ENCODE data around the gene UBE3C.

Gene UBE3C

DNA sequence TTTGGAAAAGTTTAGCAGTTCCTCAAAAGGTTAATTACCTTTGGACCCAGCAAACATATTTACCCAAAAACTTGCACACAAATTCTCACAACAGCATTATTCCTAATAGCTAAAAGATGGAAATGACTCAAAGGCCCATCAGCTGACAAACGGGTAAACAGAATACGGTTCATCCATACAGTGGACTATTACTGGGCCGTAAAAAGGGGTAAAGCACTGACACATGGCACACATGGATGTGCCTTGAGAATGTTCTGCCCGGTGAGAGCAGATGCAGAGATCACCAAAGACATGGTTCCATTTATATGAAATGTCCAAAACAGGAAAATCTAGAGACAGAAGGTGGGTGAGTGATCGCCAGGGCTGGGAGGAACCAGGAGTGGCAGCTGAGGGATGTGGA lies 102.9 kb downstream of the UBE3C start:
- no peak overlapping the region for H3K4me2 ChIP-seq (ENCODE audit: low read length)
- H3K4me3 ChIP-seq (ENCODE audit: low read length), result no peak overlapping the region
- no peak overlapping the region for H3K27ac ChIP-seq (ENCODE audit: low read depth, low read length)
- H2BK5ac ChIP-seq (ENCODE audit: low read length), result no peak overlapping the region
- no peaks in the 10 kb centered on the region for H3K4me1 ChIP-seq (ENCODE audit: control insufficient read depth, low read depth, low read length)
- no peak overlapping the region for H4K5ac ChIP-seq (ENCODE audit: low read length)
- no peaks in the 10 kb centered on the region for H3K27me3 ChIP-seq (ENCODE audit: insufficient read depth, low read length, poor library complexity)
- peaks cover 7% of the 10 kb centered on the region for H3K79me1 ChIP-seq (ENCODE audit: low read length)
- no peaks in the 10 kb centered on the region for H3K79me2 ChIP-seq (ENCODE audit: control insufficient read depth, insufficient read depth, low read length)
- no CpG with 5 or more reads among the region's 5 CpGs for WGBS (ENCODE audit: extremely low coverage, insufficient coverage, low lambda C conversion rate)
- H4K8ac ChIP-seq (ENCODE audit: low read depth, low read length), result no peak overlapping the region
- H3K9ac ChIP-seq (ENCODE audit: low read length), result no peak overlapping the region
- no peak overlapping the region for H2BK15ac ChIP-seq (replicated peaks; ENCODE audit: low read depth)
- no peak for DNase-seq
- H3K4ac ChIP-seq (ENCODE audit: low read depth, low read length), result no peak overlapping the region
- no peak overlapping the region for H2AK5ac ChIP-seq (ENCODE audit: low read length)
- H3K56ac ChIP-seq (ENCODE audit: low read length), result no peak overlapping the region
- H3K36me3 ChIP-seq (ENCODE audit: control insufficient read depth, insufficient read depth, low read length), result peaks cover 2% of the 10 kb centered on the region
- H2BK120ac ChIP-seq (ENCODE audit: low read depth, low read length), result no peak overlapping the region
- no peak overlapping the region for H3K18ac ChIP-seq (ENCODE audit: low read length)
- H3K23ac ChIP-seq (ENCODE audit: low read length), result no peak overlapping the region

DNA sequence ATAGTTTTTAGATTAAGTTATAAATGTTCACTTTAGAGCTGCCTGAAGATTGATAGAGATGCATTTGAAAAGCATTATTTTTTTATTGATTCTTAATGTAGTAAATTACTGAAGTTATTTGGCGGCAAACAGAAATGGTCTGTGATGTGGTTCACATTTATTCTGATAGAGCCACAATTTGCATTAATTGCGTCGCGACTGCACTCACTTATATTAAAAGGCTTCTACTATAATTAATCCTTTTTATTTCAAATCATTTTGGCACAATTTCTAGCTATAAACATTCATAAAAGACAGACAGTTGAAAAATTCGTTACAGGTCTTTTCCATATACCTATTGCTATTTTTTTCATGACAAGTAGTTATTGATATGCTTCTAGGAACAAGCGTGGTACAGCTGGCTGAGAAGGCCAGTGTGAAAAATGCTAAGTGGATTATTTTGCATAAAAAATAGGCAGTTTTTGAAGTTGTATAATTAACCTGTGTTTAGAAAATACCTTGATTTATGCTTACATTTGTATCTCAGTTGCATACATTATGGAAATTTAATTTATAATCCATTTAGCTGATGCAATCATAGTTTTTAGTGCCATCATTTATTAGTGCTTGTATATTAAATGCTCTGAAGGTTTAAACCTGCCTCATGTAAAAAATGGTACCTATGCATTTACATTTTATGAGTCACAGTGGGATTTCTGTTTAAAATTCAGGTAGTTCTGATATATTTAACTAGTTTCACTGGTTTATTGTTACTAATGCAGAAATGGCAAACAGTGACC lies 106.0 kb downstream of the UBE3C start:
- H3K36me3 ChIP-seq (ENCODE audit: control insufficient read depth, insufficient read depth, low read length), result peaks cover 3% of the 10 kb centered on the region
- H3K79me1 ChIP-seq (ENCODE audit: low read length), result peaks cover 7% of the 10 kb centered on the region
- no peak overlapping the region for H2BK5ac ChIP-seq (ENCODE audit: low read length)
- no peak overlapping the region for H2BK120ac ChIP-seq (ENCODE audit: low read depth, low read length)
- no peak overlapping the region for H3K4me3 ChIP-seq (ENCODE audit: low read length)
- no peak overlapping the region for H3K4ac ChIP-seq (ENCODE audit: low read depth, low read length)
- H3K18ac ChIP-seq (ENCODE audit: low read length), result no peak overlapping the region
- no peak overlapping the region for H3K4me2 ChIP-seq (ENCODE audit: low read length)
- no peak overlapping the region for H4K8ac ChIP-seq (ENCODE audit: low read depth, low read length)
- no peak overlapping the region for H2AK5ac ChIP-seq (ENCODE audit: low read length)
- H4K5ac ChIP-seq (ENCODE audit: low read length), result no peak overlapping the region
- 100% methylated on average over 3 of the region's 6 CpGs for WGBS (ENCODE audit: extremely low coverage, insufficient coverage, low lambda C conversion rate)
- H3K4me1 ChIP-seq (ENCODE audit: control insufficient read depth, low read depth, low read length), result no peaks in the 10 kb centered on the region
- H3K23ac ChIP-seq (ENCODE audit: low read length), result no peak overlapping the region
- no peak overlapping the region for H3K27ac ChIP-seq (ENCODE audit: low read depth, low read length)
- no peaks in the 10 kb centered on the region for H3K27me3 ChIP-seq (ENCODE audit: insufficient read depth, low read length, poor library complexity)
- H3K9ac ChIP-seq (ENCODE audit: low read length), result no peak overlapping the region
- DNase-seq, result no peak
- no peak overlapping the region for H3K56ac ChIP-seq (ENCODE audit: low read length)
- no peak overlapping the region for H2BK15ac ChIP-seq (replicated peaks; ENCODE audit: low read depth)
- H3K79me2 ChIP-seq (ENCODE audit: control insufficient read depth, insufficient read depth, low read length), result no peaks in the 10 kb centered on the region

- Histone ChIP-seq H4K5ac (ENCODE audit: low read length) (no peak overlapping the region), H3K18ac (ENCODE audit: low read length) (no peak overlapping the region), H3K27ac (ENCODE audit: low read depth, low read length) (no peak overlapping the region), H3K4me3 (ENCODE audit: low read length) (no peak overlapping the region), H3K79me1 (ENCODE audit: low read length) (peaks cover 3% of the 10 kb centered on the region), H2BK120ac (ENCODE audit: low read depth, low read length) (no peak overlapping the region), H2AK5ac (ENCODE audit: low read length) (no peak overlapping the region), H3K36me3 (ENCODE audit: control insufficient read depth, insufficient read depth, low read length) (peaks cover 3% of the 10 kb centered on the region), H3K9ac (ENCODE audit: low read length) (no peak overlapping the region), H3K56ac (ENCODE audit: low read length) (no peak overlapping the region), H4K8ac (ENCODE audit: low read depth, low read length) (no peak overlapping the region), H3K27me3 (ENCODE audit: insufficient read depth, low read length, poor library complexity) (no peaks in the 10 kb centered on the region), H3K4me2 (ENCODE audit: low read length) (no peak overlapping the region), H3K23ac (ENCODE audit: low read length) (no peak overlapping the region), H2BK15ac (replicated peaks; ENCODE audit: low read depth) (no peak overlapping the region), H3K79me2 (ENCODE audit: control insufficient read depth, insufficient read depth, low read length) (no peaks in the 10 kb centered on the region), H3K4me1 (ENCODE audit: control insufficient read depth, low read depth, low read length) (no peaks in the 10 kb centered on the region), H2BK5ac (ENCODE audit: low read length) (no peak overlapping the region), H3K4ac (ENCODE audit: low read depth, low read length) (no peak overlapping the region)
- no peak for DNase-seq
- no CpG with 5 or more reads among the region's 8 CpGs for WGBS (ENCODE audit: extremely low coverage, insufficient coverage, low lambda C conversion rate)
Measured at GRCh38 chr7:157246052-157246451, 107.3 kb downstream of the UBE3C start.

DNA sequence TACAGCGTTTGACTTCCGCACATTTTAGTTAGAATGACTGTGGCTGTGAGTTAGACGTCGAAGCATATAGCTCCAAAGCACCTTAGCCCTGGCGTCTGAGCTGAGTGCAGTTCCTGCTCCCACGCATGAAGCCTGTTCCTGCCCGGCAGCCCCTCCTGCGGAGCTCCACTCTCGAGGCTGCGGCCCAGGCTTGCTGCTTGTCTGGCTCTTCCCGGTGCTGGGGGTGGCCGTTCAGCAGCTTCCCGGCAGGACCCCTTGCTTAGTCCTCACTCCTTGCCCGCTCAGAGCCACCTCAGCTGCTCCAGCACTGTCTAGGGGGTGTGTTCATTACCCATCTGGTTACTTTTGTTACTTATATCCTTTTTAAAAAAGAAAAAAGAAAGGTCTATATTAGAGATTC lies 109.9 kb downstream of the UBE3C start:
- Histone ChIP-seq H3K79me1 (ENCODE audit: low read length) (peaks cover 2% of the 10 kb centered on the region), H2BK120ac (ENCODE audit: low read depth, low read length) (no peak overlapping the region), H3K27ac (ENCODE audit: low read depth, low read length) (no peak overlapping the region), H2BK15ac (replicated peaks; ENCODE audit: low read depth) (no peak overlapping the region), H3K79me2 (ENCODE audit: control insufficient read depth, insufficient read depth, low read length) (no peaks in the 10 kb centered on the region), H3K4me1 (ENCODE audit: control insufficient read depth, low read depth, low read length) (no peaks in the 10 kb centered on the region), H3K9ac (ENCODE audit: low read length) (no peak overlapping the region), H3K36me3 (ENCODE audit: control insufficient read depth, insufficient read depth, low read length) (peaks cover 3% of the 10 kb centered on the region), H3K27me3 (ENCODE audit: insufficient read depth, low read length, poor library complexity) (no peaks in the 10 kb centered on the region), H4K5ac (ENCODE audit: low read length) (no peak overlapping the region), H4K8ac (ENCODE audit: low read depth, low read length) (no peak overlapping the region), H2BK5ac (ENCODE audit: low read length) (no peak overlapping the region), H3K4ac (ENCODE audit: low read depth, low read length) (no peak overlapping the region), H3K56ac (ENCODE audit: low read length) (no peak overlapping the region), H3K23ac (ENCODE audit: low read length) (no peak overlapping the region), H2AK5ac (ENCODE audit: low read length) (no peak overlapping the region), H3K18ac (ENCODE audit: low read length) (no peak overlapping the region), H3K4me2 (ENCODE audit: low read length) (no peak overlapping the region), H3K4me3 (ENCODE audit: low read length) (no peak overlapping the region)
- no peak for DNase-seq
- WGBS (ENCODE audit: extremely low coverage, insufficient coverage, low lambda C conversion rate), result no CpG with 5 or more reads among the region's 14 CpGs

- H3K4me2 ChIP-seq (ENCODE audit: low read length), result no peak overlapping the region
- H2BK120ac ChIP-seq (ENCODE audit: low read depth, low read length), result no peak overlapping the region
- DNase-seq, result peak; percentile 86
- no peak overlapping the region for H3K56ac ChIP-seq (ENCODE audit: low read length)
- peaks cover 2% of the 10 kb centered on the region for H3K79me1 ChIP-seq (ENCODE audit: low read length)
- H2BK5ac ChIP-seq (ENCODE audit: low read length), result no peak overlapping the region
- no peak overlapping the region for H3K23ac ChIP-seq (ENCODE audit: low read length)
- no peaks in the 10 kb centered on the region for H3K79me2 ChIP-seq (ENCODE audit: control insufficient read depth, insufficient read depth, low read length)
- no peak overlapping the region for H2BK15ac ChIP-seq (replicated peaks; ENCODE audit: low read depth)
- H3K4ac ChIP-seq (ENCODE audit: low read depth, low read length), result no peak overlapping the region
- no peak overlapping the region for H2AK5ac ChIP-seq (ENCODE audit: low read length)
- H3K4me1 ChIP-seq (ENCODE audit: control insufficient read depth, low read depth, low read length), result no peaks in the 10 kb centered on the region
- H4K5ac ChIP-seq (ENCODE audit: low read length), result no peak overlapping the region
- no peak overlapping the region for H4K8ac ChIP-seq (ENCODE audit: low read depth, low read length)
- H3K27ac ChIP-seq (ENCODE audit: low read depth, low read length), result no peak overlapping the region
- H3K4me3 ChIP-seq (ENCODE audit: low read length), result no peak overlapping the region
- H3K18ac ChIP-seq (ENCODE audit: low read length), result no peak overlapping the region
- WGBS (ENCODE audit: extremely low coverage, insufficient coverage, low lambda C conversion rate), result no CpG with 5 or more reads among the region's 9 CpGs
- no peaks in the 10 kb centered on the region for H3K27me3 ChIP-seq (ENCODE audit: insufficient read depth, low read length, poor library complexity)
- peaks cover 6% of the 10 kb centered on the region for H3K36me3 ChIP-seq (ENCODE audit: control insufficient read depth, insufficient read depth, low read length)
- H3K9ac ChIP-seq (ENCODE audit: low read length), result no peak overlapping the region
Measured at GRCh38 chr7:157250605-157251228, 112.0 kb downstream of the UBE3C start.

All from mesendoderm (in vitro differentiated cells).